Measurements from ENCODE around the gene PCSK4.
"Not testable (repeated sequence)": the region's sequence is repeated elsewhere in the genome, so short reads cannot be mapped to it uniquely, and the experiment has no call there.

The PCSK4 gene

GRCh38 chr19:1503925-1504773 lies 14.0 kb upstream of the PCSK4 start:
- no peak for DNase-seq

- no peak for DNase-seq
Measured at GRCh38 chr19:1503089-1503924, 13.2 kb upstream of the PCSK4 start.

- no peak for DNase-seq
Measured at GRCh38 chr19:1502433-1503088, 12.4 kb upstream of the PCSK4 start.

GRCh38 chr19:1501200-1501595 lies 11.0 kb upstream of the PCSK4 start:
- DNase-seq, result no peak

- DNase-seq, result not testable (repeated sequence)
Measured at GRCh38 chr19:1499231-1499630, 9.1 kb upstream of the PCSK4 start.

GRCh38 chr19:1497578-1498235 lies 7.6 kb upstream of the PCSK4 start:
- DNase-seq, result no peak

GRCh38 chr19:1496714-1497577 lies 6.8 kb upstream of the PCSK4 start:
- no peak for DNase-seq

GRCh38 chr19:1495799-1496713 lies 5.9 kb upstream of the PCSK4 start:
- DNase-seq, result no peak

- DNase-seq, result no peak
Measured at GRCh38 chr19:1495051-1495798, 5.1 kb upstream of the PCSK4 start.

GRCh38 chr19:1494115-1494815 lies 4.1 kb upstream of the PCSK4 start:
- no peak for DNase-seq

GRCh38 chr19:1492474-1493006 lies 2.4 kb upstream of the PCSK4 start:
- no peak for DNase-seq

- DNase-seq, result no peak
Measured at GRCh38 chr19:1491849-1492170, 1.7 kb upstream of the PCSK4 start.

GRCh38 chr19:1491114-1491848 lies 1.1 kb upstream of the PCSK4 start, which contains the start of gene REEP6:
Gene REEP6, plus strand, starts transcription at chr19:1491181. Its CDS starts 89 bp downstream, at chr19:1491270.
- no peak for DNase-seq

- DNase-seq, result no peak
Measured at GRCh38 chr19:1489463-1490310, 463 bp downstream of the PCSK4 start.

- no peak for DNase-seq
Measured at GRCh38 chr19:1488282-1488601, 1.9 kb downstream of the PCSK4 start.

- DNase-seq, result no peak
Measured at GRCh38 chr19:1487576-1488281, 2.4 kb downstream of the PCSK4 start.
